Skeletal muscle tissue (tissue), 4 donors: ENCODE results near the gene TPST1. TPM values are rescaled to one million over a fixed set of nuclear protein-coding genes. Genes with fewer than 3 reads are reported as not detected.
A peak's percentile ranks its signal among the peaks of the same experiment; 100 is the strongest.
"Not testable (repeated sequence)": the region's sequence is repeated elsewhere in the genome, so short reads cannot be mapped to it uniquely, and the experiment has no call there.

Experiments used
- H3K27ac ChIP-seq: one replicate; pipeline ENCODE4 v1.7.0; 2013; ENCODE audit warnings: mild to moderate bottlenecking, low read depth, low read length, inconsistent platforms
- H3K27me3 ChIP-seq, 3 donors: one replicate each; pipeline ENCODE4 v1.7.0; 2013; ENCODE audit warnings: low read length in 3 of 3; ENCODE audit not compliant: control insufficient read depth in 3 of 3, insufficient read depth in 3 of 3
- H3K36me3 ChIP-seq, 3 donors: one replicate each; pipeline ENCODE4 v1.7.0; 2013; ENCODE audit warnings: low read length in 3 of 3; ENCODE audit not compliant: control insufficient read depth in 3 of 3, insufficient read depth in 3 of 3
- H3K4me1 ChIP-seq, 3 donors: one replicate each; pipeline ENCODE4 v1.7.0; 2013; ENCODE audit warnings: low read length in 3 of 3, mild to moderate bottlenecking in 3 of 3; ENCODE audit not compliant: control insufficient read depth in 3 of 3, insufficient read depth in 3 of 3
- H3K4me3 ChIP-seq, 3 donors: one replicate each; pipeline ENCODE4 v1.7.0; 2013; ENCODE audit warnings: low read length in 3 of 3
- H3K9ac ChIP-seq, 3 donors: one replicate each; pipeline ENCODE4 v1.7.0; 2013; ENCODE audit warnings: low read length in 3 of 3, mild to moderate bottlenecking in 3 of 3, moderate library complexity in 2 of 3, low read depth in 1 of 3
- H3K9me3 ChIP-seq, 3 donors: one replicate each; pipeline ENCODE4 v1.7.0; 2013; ENCODE audit warnings: low read length in 3 of 3; ENCODE audit not compliant: control insufficient read depth in 3 of 3
- total RNA-seq: library from RNA; depleted of rRNA; stranded (reverse); fragments of >200 nt; gene quantifications from one replicate; pipeline ENCODE4 v1.2.3, GENCODE V29; 2014
- donor health status: Osteomylitis.

TPST1 gene
- total RNA-seq, 1 donor from 2014 or later = 39.7 TPM

DNA sequence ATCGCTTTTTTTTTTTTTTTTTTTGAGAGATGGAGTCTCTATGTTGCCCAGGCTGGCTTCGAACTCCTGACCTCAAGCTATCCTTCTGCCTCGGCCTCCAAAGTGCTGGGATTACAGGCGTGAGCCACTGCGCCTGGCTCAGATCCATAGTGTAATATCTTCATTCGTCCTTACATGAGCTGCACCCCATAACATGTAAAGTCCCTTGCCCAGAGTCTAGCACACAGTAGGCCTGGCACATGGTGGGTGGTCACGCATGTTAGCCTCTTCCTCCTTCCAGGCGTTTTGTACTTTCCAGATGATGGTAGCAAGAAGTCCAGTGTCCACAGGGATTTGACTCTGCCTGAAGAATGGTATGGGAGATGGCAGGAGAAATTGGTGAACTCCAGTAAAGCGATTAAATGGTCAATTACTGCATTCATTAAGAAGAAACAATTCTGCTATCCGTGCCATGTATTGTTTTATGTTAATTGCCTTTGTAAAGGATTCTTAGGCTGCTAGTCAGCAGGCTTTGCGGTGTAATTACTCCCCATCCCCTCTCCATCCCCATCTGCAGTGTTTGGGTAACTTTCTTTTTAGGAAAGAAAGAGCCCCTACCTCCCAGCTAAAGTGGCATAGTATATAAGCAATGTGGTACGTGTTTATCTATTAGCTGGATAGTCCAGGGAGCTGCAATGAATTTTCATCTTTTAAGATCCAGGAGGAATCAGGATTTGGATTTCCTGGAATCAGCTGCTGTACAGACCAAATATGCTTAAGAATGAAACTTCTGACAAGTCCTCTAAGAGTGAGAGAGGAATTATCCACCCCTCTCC, 1.2 kb downstream of the TPST1 start:
- Histone ChIP-seq H3K9ac (peak overlapping the region in 1 of 3 donors; percentile 57), H3K27ac (peak overlapping the region; percentile 40), H3K9me3 (no peaks in the 10 kb centered on the region), H3K4me1 (peaks cover 4 to 20% (median 7%) of the 10 kb centered on the region in 3 donors), H3K27me3 (peaks cover 7 to 22% (median 22%) of the 10 kb centered on the region in 3 donors), H3K4me3 (peak overlapping the region; percentile 6 to 76 (median 71)), H3K36me3 (no peaks in the 10 kb centered on the region)

DNA sequence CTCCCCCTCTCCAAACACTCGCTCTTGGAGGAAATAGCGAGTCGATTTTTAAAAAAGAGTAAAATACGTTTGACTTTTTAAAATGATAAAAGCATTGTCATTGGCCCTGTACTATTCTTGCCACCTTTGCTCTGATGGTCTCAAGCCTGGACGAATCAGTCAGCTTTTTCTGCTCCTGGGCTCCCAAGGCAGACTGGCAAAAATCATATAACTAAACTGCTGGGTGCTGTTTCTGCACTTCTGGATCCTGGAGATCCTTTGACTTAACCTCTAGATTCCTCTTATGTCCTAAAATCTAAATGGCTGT, 1.8 kb downstream of the TPST1 start:
- Histone ChIP-seq H3K9ac (peak overlapping the region in 1 of 3 donors; percentile 20), H3K4me1 (peaks cover 4 to 20% (median 7%) of the 10 kb centered on the region in 3 donors), H3K9me3 (no peaks in the 10 kb centered on the region), H3K4me3 (peak overlapping the region; percentile 2 to 76 (median 6)), H3K36me3 (no peaks in the 10 kb centered on the region), H3K27ac (no peak overlapping the region), H3K27me3 (peaks cover 7 to 22% (median 22%) of the 10 kb centered on the region in 3 donors)

DNA sequence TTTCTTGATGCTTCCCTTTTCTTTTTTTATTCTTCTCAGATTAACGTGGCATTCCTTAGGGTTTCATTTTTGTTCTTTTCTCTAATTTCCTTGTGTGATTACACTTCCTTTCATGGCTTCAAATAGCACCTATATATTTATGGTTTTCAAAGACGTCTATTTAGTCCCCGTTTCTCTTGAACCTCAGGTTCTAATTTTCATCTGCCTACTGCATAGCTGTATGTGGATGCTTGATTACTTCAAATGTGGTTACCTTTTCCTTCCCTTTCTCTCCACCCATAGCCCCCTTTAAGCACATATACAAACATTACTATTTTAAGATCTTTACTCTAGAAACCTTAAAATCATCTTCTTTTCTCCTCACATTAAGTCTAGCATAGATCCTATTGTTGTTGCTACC, 2.4 kb downstream of the TPST1 start:
- no peak overlapping the region for H3K4me3 ChIP-seq
- no peak overlapping the region for H3K27ac ChIP-seq
- H3K9ac ChIP-seq = no peak overlapping the region

GRCh38 chr7:66211429-66211828, 6.3 kb downstream of the TPST1 start:
- Histone ChIP-seq H3K9me3 (no peaks in the 10 kb centered on the region), H3K36me3 (no peaks in the 10 kb centered on the region), H3K4me1 (no peaks in the 10 kb centered on the region), H3K27me3 (peaks cover 0 to 2% (median under 1%) of the 10 kb centered on the region in 3 donors), H3K4me3 (no peak overlapping the region), H3K27ac (no peak overlapping the region), H3K9ac (no peak overlapping the region)

More for the DNA sequence above, 2.4 kb downstream of the TPST1 start:
- Histone ChIP-seq H3K4me1 (peaks cover 4 to 20% (median 7%) of the 10 kb centered on the region in 3 donors), H3K36me3 (no peaks in the 10 kb centered on the region), H3K9me3 (no peaks in the 10 kb centered on the region), H3K27me3 (peaks cover 7 to 22% (median 22%) of the 10 kb centered on the region in 3 donors)

GRCh38 chr7:66213637-66214036, 8.5 kb downstream of the TPST1 start:
- no peaks in the 10 kb centered on the region for H3K27me3 ChIP-seq
- H3K4me1 ChIP-seq = no peaks in the 10 kb centered on the region
- H3K27ac ChIP-seq = no peak overlapping the region

DNA sequence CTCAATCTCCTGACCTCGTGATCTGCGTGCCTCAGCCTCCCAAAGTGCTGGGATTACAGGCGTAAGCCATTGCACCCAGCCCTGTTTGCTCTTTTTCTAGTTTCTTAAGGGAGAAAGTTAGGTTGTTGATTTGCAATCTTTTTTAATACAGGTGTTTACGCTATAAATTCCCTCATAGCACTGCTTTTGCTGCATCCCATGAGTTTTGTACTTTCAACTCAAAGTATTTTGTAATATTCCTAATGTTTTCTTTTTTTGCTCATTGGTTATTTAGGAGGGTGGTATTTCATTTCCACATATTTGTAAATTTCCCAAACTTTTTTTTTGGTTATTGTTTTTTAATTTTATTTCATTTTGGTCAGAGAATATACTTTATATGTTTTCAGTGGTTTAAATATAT, 11.6 kb downstream of the TPST1 start:
- Histone ChIP-seq H3K27me3 (no peaks in the 10 kb centered on the region), H3K27ac (no peak overlapping the region), H3K9ac (no peak overlapping the region), H3K4me3 (no peak overlapping the region), H3K36me3 (no peaks in the 10 kb centered on the region), H3K9me3 (no peaks in the 10 kb centered on the region), H3K4me1 (no peaks in the 10 kb centered on the region)

More at GRCh38 chr7:66213637-66214036, 8.5 kb downstream of the TPST1 start:
- no peak overlapping the region for H3K4me3 ChIP-seq
- H3K9me3 ChIP-seq = no peaks in the 10 kb centered on the region
- no peaks in the 10 kb centered on the region for H3K36me3 ChIP-seq
- no peak overlapping the region for H3K9ac ChIP-seq

DNA sequence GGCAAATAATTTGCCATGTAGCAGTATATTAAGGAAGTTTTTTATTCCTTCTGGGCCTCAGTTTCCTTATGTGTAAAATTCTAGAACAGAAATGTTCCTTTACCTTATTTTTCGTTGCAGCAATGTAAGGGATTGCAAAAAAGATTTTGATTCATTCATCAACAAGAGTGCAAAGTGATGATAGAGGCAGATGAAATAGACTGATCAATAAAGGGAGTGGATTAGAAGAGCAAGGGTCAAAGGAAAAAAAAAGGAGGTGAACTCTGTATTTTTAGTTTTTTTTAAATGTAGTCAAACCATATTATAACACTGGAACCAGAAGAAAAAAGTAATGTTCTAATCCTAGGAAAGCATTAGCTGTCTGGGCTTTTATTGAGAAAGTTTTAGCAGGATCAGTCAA, 14.7 kb downstream of the TPST1 start:
- Histone ChIP-seq H3K36me3 (no peaks in the 10 kb centered on the region), H3K27ac (no peak overlapping the region), H3K4me1 (no peaks in the 10 kb centered on the region), H3K27me3 (no peaks in the 10 kb centered on the region), H3K9me3 (no peaks in the 10 kb centered on the region), H3K4me3 (no peak overlapping the region), H3K9ac (no peak overlapping the region)

- no peaks in the 10 kb centered on the region for H3K4me1 ChIP-seq
- H3K36me3 ChIP-seq = no peaks in the 10 kb centered on the region
- H3K27me3 ChIP-seq = no peaks in the 10 kb centered on the region
- H3K9ac ChIP-seq = no peak overlapping the region
- H3K9me3 ChIP-seq = no peaks in the 10 kb centered on the region
- H3K27ac ChIP-seq = no peak overlapping the region
- H3K4me3 ChIP-seq = no peak overlapping the region
These were observed 16.3 kb downstream of the TPST1 start for GRCh38 chr7:66221442-66221841.

DNA sequence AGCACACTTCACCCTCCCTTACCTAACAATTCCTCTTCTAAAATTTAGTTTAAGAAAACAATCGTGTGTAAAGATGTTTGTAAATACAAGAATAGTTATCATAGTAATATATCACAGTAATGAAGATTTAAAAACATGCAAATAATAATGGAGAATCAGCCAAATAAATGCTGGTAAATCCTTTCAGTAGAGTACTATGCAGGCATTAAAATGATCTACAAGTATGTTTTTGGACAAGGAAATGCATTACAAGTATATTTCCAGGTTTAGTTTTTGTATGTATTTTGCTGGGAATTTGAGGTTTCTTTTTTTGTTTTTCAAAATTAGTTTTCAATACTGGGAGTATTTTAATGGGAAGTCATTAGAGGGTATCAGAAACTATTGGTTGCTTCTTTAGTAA, 22.7 kb downstream of the TPST1 start:
- Histone ChIP-seq H3K4me1 (no peaks in the 10 kb centered on the region), H3K4me3 (no peak overlapping the region), H3K9ac (no peak overlapping the region), H3K36me3 (peaks cover 0 to 3% (median 0%) of the 10 kb centered on the region in 3 donors), H3K27me3 (no peaks in the 10 kb centered on the region), H3K27ac (no peak overlapping the region), H3K9me3 (no peaks in the 10 kb centered on the region)

DNA sequence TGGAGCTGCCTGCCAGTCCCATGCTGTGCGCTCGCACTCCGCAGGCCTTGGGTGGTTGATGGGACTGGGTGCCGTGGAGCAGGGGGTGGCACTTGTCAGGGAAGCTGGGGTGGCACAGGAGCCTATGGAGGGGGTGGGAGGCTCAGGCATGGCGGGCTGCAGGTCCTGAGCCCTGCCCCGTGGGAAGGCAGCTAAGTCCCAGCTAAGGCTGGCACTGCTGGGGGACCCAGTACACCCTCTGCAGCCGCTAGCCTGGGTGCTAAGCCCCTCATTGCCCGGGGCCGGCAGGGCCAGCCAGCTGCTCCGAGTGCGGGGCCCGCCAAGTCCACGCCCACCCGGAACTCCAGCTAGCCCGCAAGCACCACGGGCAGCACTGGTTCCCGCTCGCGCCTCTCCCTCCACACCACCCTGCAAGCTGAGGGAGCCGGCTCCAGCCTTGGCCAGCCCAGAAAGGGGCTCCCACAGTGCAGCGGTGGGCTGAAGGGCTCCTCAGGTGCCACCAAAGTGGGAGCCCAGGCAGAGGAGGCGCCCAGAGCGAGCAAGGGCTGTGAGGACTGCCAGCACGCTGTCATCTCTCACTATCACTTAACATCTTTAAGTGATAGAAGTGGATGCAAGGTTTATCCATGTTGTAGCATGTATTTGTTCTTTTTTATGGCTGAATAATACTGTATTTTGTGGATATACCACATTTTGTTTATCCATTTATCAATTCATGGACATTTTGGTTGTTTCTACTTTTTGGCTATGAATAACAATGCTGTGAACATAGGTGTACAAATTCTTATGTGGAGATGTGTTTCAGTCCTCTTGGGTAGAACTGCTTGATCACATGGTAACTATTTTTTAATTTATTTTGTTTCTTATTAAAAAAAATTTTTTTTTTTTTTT, 26.4 kb downstream of the TPST1 start:
- H3K4me3 ChIP-seq, H3K27ac ChIP-seq, H3K36me3 ChIP-seq, H3K27me3 ChIP-seq, H3K4me1 ChIP-seq, H3K9me3 ChIP-seq, H3K9ac ChIP-seq: not testable (repeated sequence)
